Epithelial cell of esophagus (primary cell): ENCODE measurements around the gene LRRC8B.
A peak's percentile ranks its signal among the peaks of the same experiment; 100 is the strongest.

Experiments
- DNase-seq: peaks from one replicate; pipeline ENCODE4 v3.0.0; 2010; ENCODE audit warnings: low read depth
- H3K4me3 ChIP-seq: 2 replicates; pipeline ENCODE4 v1.5.1; 2011; ENCODE audit warnings: mild to moderate bottlenecking, low read length, control low read depth
- CTCF ChIP-seq: IDR thresholded peaks from 2 replicates; pipeline ENCODE4 v1.5.1; 2011; ENCODE audit warnings: low read depth, mild to moderate bottlenecking, low read length, control low read depth, inconsistent platforms; ENCODE audit not compliant: insufficient read depth; ENCODE audit errors: missing control alignments

Gene LRRC8B

GRCh38 chr1:89575207-89575606 is 50.6 kb downstream of the LRRC8B start:
- no peak for TF ChIP-seq CTCF
- no peak overlapping the region for H3K4me3 ChIP-seq
- DNase-seq = no peak

- no peak for DNase-seq
- no peak overlapping the region for H3K4me3 ChIP-seq
- no peak for TF ChIP-seq CTCF
Observed at GRCh38 chr1:89576013-89576412, 51.4 kb downstream of the LRRC8B start.

- no peak overlapping the region for H3K4me3 ChIP-seq
- DNase-seq = peak; percentile 47
- no peak for TF ChIP-seq CTCF
Observed at GRCh38 chr1:89578151-89578550, 53.5 kb downstream of the LRRC8B start.

GRCh38 chr1:89578946-89579684 is 54.5 kb downstream of the LRRC8B start:
- TF ChIP-seq CTCF = no peak
- no peak overlapping the region for H3K4me3 ChIP-seq
- DNase-seq = no peak

- TF ChIP-seq CTCF = no peak
- DNase-seq = no peak
- no peak overlapping the region for H3K4me3 ChIP-seq
Observed at GRCh38 chr1:89580036-89580435, 55.4 kb downstream of the LRRC8B start.

GRCh38 chr1:89581859-89582258 is 57.2 kb downstream of the LRRC8B start:
- no peak for TF ChIP-seq CTCF
- peak; percentile 22 for DNase-seq
- no peak overlapping the region for H3K4me3 ChIP-seq

GRCh38 chr1:89582571-89582970 is 57.9 kb downstream of the LRRC8B start:
- DNase-seq = no peak
- H3K4me3 ChIP-seq = no peak overlapping the region
- no peak for TF ChIP-seq CTCF
